Osteocyte (in vitro differentiated cells): ENCODE measurements around the gene ABTB1. TPM values are rescaled to one million over a fixed set of nuclear protein-coding genes. Genes with fewer than 3 reads are reported as not detected.
"Not testable (repeated sequence)": the region's sequence is repeated elsewhere in the genome, so short reads cannot be mapped to it uniquely, and the experiment has no call there.

ENCODE experiments used
- DNase-seq: peaks from one replicate; pipeline ENCODE4 v3.0.0; 2021; ENCODE audit warnings: mixed read lengths; ENCODE audit not compliant: unreplicated experiment; ENCODE audit errors: extremely low spot score
- H3K27ac Mint-ChIP-seq: one replicate; pipeline ENCODE4 v1.8.0; 2021; ENCODE audit warnings: mild to moderate bottlenecking, mixed read lengths; ENCODE audit not compliant: unreplicated experiment
- H3K27me3 Mint-ChIP-seq: one replicate; pipeline ENCODE4 v1.8.0; 2021; ENCODE audit warnings: mixed read lengths; ENCODE audit not compliant: unreplicated experiment
- H3K36me3 Mint-ChIP-seq: one replicate; pipeline ENCODE4 v1.8.0; 2021; ENCODE audit warnings: mixed read lengths; ENCODE audit not compliant: unreplicated experiment
- H3K4me1 Mint-ChIP-seq: one replicate; pipeline ENCODE4 v1.8.0; 2021; ENCODE audit warnings: mixed read lengths; ENCODE audit not compliant: unreplicated experiment
- H3K4me3 Mint-ChIP-seq: one replicate; pipeline ENCODE4 v1.8.0; 2021; ENCODE audit warnings: mild to moderate bottlenecking, moderate library complexity, mixed read lengths; ENCODE audit not compliant: unreplicated experiment
- H3K9me3 Mint-ChIP-seq: one replicate; pipeline ENCODE4 v1.8.0; 2021; ENCODE audit warnings: mixed read lengths; ENCODE audit not compliant: unreplicated experiment
- total RNA-seq: library from RNA; stranded (reverse); gene quantifications from 2 replicates; pipeline ENCODE4 v1.2.1, GENCODE V29; 2021
- TF ChIP-seq, protein P1 (sequence below): fragments of 200-600 bp; sonication (generic); IDR thresholded peaks from 2 replicates; pipeline ENCODE4 v1.5.0; 2021; ENCODE audit warnings: antibody characterized with exemption, mild to moderate bottlenecking, moderate library complexity

ABTB1 gene
- total RNA-seq, 1 donor from 2014 or later: 73.4 TPM

GRCh38 chr3:127700406-127700805 lies 27.7 kb downstream of the ABTB1 start:
- Mint-ChIP-seq H3K4me1 (peaks cover 61% of the 10 kb centered on the region), H3K27me3 (no peaks in the 10 kb centered on the region), H3K36me3 (peaks cover 31% of the 10 kb centered on the region), H3K9me3 (peaks cover 7% of the 10 kb centered on the region), H3K4me3 (no peak overlapping the region), H3K27ac (peak overlapping the region; percentile 93)
- no peak for DNase-seq
- TF ChIP-seq, protein P1, sequence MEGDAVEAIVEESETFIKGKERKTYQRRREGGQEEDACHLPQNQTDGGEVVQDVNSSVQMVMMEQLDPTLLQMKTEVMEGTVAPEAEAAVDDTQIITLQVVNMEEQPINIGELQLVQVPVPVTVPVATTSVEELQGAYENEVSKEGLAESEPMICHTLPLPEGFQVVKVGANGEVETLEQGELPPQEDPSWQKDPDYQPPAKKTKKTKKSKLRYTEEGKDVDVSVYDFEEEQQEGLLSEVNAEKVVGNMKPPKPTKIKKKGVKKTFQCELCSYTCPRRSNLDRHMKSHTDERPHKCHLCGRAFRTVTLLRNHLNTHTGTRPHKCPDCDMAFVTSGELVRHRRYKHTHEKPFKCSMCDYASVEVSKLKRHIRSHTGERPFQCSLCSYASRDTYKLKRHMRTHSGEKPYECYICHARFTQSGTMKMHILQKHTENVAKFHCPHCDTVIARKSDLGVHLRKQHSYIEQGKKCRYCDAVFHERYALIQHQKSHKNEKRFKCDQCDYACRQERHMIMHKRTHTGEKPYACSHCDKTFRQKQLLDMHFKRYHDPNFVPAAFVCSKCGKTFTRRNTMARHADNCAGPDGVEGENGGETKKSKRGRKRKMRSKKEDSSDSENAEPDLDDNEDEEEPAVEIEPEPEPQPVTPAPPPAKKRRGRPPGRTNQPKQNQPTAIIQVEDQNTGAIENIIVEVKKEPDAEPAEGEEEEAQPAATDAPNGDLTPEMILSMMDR: no peak

DNA sequence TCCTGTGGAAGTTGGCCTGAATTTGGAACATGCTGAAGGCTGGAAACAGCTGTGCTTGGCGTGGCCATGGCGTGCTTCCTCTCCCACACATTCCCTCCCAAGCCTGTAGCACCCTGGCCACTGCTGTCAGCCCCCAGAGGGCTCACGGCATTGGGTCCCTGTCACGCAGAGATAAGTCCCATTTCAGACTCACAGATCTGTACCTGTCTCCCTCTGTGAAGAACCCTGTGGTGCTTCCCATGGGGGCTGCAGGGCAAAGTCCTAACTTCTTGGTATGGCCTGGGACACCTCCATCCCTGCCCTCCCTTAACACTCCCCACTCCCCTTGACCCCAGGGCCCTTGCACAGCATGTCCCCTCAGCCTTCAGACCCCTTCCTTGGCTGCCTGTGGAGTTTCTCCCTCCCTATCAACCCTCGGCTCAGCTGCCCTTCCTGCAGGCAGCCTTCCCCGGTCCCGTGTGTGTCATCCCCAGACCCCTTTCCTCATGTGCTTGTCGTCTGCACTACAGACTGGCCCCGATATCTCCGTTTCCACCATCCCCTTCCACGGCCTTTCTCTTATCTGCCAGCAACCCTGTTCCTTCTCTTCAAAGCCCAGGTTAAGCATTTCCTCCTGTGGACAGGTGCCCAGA lies 28.6 kb downstream of the ABTB1 start:
- H3K9me3 Mint-ChIP-seq: peaks cover 7% of the 10 kb centered on the region
- H3K36me3 Mint-ChIP-seq: peaks cover 31% of the 10 kb centered on the region
- H3K4me3 Mint-ChIP-seq: no peak overlapping the region
- peaks cover 61% of the 10 kb centered on the region for H3K4me1 Mint-ChIP-seq
- H3K27ac Mint-ChIP-seq: peak overlapping the region; percentile 34
- H3K27me3 Mint-ChIP-seq: no peaks in the 10 kb centered on the region
- no peak for DNase-seq
- TF ChIP-seq, protein P1: no peak

DNA sequence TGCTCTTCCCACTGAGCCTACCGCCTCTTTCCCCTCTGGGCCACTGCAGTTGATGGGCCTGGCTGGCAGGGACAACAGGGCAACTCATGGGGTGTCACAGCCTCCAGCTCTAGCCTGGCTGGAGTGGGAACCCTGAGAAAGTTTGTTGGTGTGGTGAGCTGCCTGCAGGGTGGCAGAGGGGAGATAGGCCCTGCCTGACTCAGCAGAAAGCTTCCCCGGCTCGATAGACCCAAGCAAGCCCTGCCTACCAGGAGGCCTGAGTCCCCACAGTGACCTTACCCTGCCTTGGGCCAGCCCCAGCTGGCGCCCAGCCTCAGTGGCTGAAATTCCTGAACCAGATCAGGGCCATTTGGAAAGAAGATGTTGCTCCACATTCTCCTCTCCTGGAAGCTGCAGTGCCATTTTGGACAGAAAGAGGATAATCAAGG lies 29.4 kb downstream of the ABTB1 start:
- Mint-ChIP-seq H3K9me3 (peaks cover 7% of the 10 kb centered on the region), H3K27me3 (no peaks in the 10 kb centered on the region), H3K4me3 (no peak overlapping the region), H3K27ac (peak overlapping the region; percentile 18), H3K36me3 (peaks cover 31% of the 10 kb centered on the region), H3K4me1 (peaks cover 61% of the 10 kb centered on the region)
- TF ChIP-seq, protein P1: no peak
- DNase-seq: no peak

GRCh38 chr3:127704840-127705239 lies 32.1 kb downstream of the ABTB1 start:
- Mint-ChIP-seq H3K4me1 (peaks cover 53% of the 10 kb centered on the region), H3K36me3 (peaks cover 31% of the 10 kb centered on the region)
- H3K27me3 Mint-ChIP-seq, DNase-seq, H3K9me3 Mint-ChIP-seq, H3K4me3 Mint-ChIP-seq, H3K27ac Mint-ChIP-seq: not testable (repeated sequence)

DNA sequence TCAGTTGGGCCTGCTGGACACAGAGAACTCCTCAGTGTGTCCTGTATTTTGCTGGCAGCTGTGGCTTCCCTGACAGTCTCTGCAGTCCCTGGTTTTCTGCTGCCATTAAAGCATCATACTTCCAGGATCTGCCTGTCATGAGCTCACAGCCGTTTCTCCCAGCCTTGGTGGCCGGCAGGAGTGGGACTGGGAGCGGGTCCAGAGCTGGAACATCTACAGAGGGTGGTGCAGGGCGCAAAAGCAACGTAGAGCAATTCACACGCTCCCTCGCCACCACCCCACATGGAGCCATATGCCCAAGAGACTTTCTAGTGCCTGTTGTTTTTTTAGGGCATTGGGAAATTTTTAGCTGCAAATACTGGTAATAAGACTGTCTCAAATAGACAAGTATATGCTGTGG lies 33.6 kb downstream of the ABTB1 start:
- H3K27ac Mint-ChIP-seq: peak overlapping the region; percentile 70
- H3K9me3 Mint-ChIP-seq: peaks cover 7% of the 10 kb centered on the region
- H3K4me3 Mint-ChIP-seq: no peak overlapping the region
- H3K36me3 Mint-ChIP-seq: peaks cover 34% of the 10 kb centered on the region
- no peaks in the 10 kb centered on the region for H3K27me3 Mint-ChIP-seq
- TF ChIP-seq, protein P1: no peak
- peaks cover 51% of the 10 kb centered on the region for H3K4me1 Mint-ChIP-seq
- DNase-seq: no peak
